WERI-Rb-1 (cell line): ENCODE results near the gene ATP9A.

Experiments used
- DNase-seq: peaks from one replicate; pipeline ENCODE4 v3.0.0-alpha.2; 2020
- H3K27ac ChIP-seq: fragments of 250-450 bp; sonication (Bioruptor Pico); 2 replicates; pipeline ENCODE4 v1.5.1; 2020; ENCODE audit warnings: mild to moderate bottlenecking, moderate library complexity
- H3K27me3 ChIP-seq: fragments of 250-450 bp; sonication (Bioruptor Pico); 2 replicates; pipeline ENCODE4 v1.5.1; 2021; ENCODE audit warnings: mild to moderate bottlenecking, low read depth, moderate library complexity; ENCODE audit not compliant: insufficient read depth, severe bottlenecking
- H3K36me3 ChIP-seq: fragments of 250-450 bp; sonication (Bioruptor Pico); 2 replicates; pipeline ENCODE4 v1.5.1; 2020; ENCODE audit warnings: mild to moderate bottlenecking, moderate library complexity
- H3K4me3 ChIP-seq: 2 replicates; pipeline ENCODE4 v1.5.1; 2011; ENCODE audit warnings: low read depth, mild to moderate bottlenecking, control low read depth, low read length
- H3K9me3 ChIP-seq: fragments of 250-450 bp; sonication (Bioruptor Pico); 2 replicates; pipeline ENCODE4 v1.5.1; 2021; ENCODE audit warnings: mild to moderate bottlenecking, moderate library complexity; ENCODE audit not compliant: severe bottlenecking
- TF ChIP-seq, protein P1 (sequence below): IDR thresholded peaks from 2 replicates; pipeline ENCODE4 v1.5.1; 2011; ENCODE audit warnings: low read depth, mild to moderate bottlenecking, control low read depth, inconsistent platforms, low read length

ATP9A gene

DNA sequence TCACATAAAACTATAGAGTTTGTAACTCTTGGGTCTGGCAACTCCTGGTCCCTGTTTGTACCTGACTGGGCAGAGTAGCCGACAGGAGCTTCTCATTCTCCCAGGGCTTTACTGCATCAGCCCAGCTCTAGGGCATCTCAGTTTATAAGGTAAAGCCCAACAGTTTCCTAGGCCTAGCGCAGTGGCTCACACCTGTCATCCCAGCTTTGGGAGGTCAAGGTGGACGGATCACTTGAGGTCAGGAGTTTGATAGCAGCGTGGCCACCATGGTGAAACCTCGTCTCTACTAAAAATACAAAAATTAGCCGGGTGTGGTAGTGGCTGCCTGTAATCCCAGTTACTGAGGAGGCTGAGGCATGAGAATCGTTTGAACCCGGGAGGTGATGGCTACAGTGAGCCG, 47.8 kb downstream of the ATP9A start:
- TF ChIP-seq, protein P1, sequence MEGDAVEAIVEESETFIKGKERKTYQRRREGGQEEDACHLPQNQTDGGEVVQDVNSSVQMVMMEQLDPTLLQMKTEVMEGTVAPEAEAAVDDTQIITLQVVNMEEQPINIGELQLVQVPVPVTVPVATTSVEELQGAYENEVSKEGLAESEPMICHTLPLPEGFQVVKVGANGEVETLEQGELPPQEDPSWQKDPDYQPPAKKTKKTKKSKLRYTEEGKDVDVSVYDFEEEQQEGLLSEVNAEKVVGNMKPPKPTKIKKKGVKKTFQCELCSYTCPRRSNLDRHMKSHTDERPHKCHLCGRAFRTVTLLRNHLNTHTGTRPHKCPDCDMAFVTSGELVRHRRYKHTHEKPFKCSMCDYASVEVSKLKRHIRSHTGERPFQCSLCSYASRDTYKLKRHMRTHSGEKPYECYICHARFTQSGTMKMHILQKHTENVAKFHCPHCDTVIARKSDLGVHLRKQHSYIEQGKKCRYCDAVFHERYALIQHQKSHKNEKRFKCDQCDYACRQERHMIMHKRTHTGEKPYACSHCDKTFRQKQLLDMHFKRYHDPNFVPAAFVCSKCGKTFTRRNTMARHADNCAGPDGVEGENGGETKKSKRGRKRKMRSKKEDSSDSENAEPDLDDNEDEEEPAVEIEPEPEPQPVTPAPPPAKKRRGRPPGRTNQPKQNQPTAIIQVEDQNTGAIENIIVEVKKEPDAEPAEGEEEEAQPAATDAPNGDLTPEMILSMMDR = no peak
- DNase-seq = no peak
- H3K4me3 ChIP-seq = no peak overlapping the region
- H3K36me3 ChIP-seq = no peaks in the 10 kb centered on the region; the same call in 1 of the 2 replicates
- no peak overlapping the region for H3K27ac ChIP-seq
- no peaks in the 10 kb centered on the region for H3K9me3 ChIP-seq
- no peaks in the 10 kb centered on the region for H3K27me3 ChIP-seq

DNA sequence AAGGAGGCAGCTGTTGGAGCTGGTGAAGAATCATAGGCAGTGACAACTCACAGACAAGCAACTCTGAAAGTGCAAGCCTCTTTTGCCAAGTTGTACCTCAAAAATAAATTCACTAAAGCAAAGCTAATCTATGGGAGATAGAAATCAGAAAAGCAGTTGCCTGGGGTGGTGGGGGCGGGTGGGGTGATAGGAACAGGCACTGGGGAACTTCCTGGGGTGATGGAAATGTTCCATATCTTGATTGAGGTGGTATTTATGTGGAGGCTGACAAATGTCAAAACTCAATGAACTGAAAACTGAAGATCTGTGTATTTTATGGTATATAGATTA, 52.4 kb downstream of the ATP9A start:
- Histone ChIP-seq H3K9me3 (no peaks in the 10 kb centered on the region), H3K36me3 (peaks cover 2% of the 10 kb centered on the region; the same call in 1 of the 2 replicates), H3K4me3 (no peak overlapping the region), H3K27me3 (no peaks in the 10 kb centered on the region), H3K27ac (no peak overlapping the region)
- TF ChIP-seq, protein P1 = no peak
- DNase-seq = no peak

DNA sequence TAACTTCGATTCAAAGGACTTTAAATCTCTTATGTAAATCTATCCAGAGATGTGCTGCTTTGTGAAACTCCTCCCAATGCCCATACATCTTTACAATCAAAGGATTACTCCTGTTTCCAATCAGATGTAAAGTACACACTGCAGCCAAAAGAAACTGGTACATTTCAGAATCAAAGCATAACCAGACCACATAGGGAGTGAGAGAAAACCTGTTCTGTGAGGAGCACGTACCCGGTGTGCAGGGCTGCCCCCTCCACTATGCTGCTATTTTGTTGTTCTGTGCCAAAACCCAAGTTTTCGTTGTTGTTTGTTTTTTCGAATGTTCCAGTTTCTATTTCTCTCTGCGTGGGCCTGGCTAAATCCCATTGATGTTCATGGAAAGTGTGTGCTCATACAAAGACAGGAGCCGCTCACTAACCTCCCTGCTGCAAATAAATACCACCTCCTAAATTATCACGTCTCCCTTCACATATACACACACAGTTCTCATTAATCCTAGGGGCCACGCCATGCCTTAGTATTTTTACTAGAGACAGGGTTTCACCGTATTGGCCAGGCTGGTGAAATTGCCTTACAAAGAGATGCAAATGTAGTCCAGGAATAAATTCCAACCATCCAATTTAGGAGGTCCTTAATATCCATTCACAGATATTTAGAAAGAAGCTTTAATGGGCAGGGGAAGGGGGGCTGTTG, 52.9 kb downstream of the ATP9A start:
- TF ChIP-seq, protein P1 = no peak
- DNase-seq = no peak
- Histone ChIP-seq H3K9me3 (no peaks in the 10 kb centered on the region), H3K36me3 (peaks cover 2% of the 10 kb centered on the region; the same call in 1 of the 2 replicates), H3K4me3 (no peak overlapping the region), H3K27me3 (no peaks in the 10 kb centered on the region), H3K27ac (no peak overlapping the region)

DNA sequence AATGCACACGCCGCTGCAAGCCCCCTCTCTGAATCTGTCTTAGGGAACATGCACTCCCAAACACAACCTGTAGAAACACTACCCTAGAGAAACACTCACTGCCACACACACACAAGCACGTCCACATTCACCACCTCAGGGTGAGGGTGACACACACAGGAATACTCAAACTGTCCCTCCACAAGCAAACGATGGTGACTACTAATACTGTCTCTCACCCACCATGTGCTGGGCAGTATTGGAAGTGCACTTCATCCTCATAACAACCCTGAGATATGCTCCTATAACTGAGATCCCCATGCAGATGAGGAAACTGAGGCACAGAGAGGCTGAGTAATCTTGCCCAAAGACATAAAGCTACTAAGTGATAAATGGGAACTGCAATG, 55.0 kb downstream of the ATP9A start:
- Histone ChIP-seq H3K9me3 (no peaks in the 10 kb centered on the region), H3K27me3 (no peaks in the 10 kb centered on the region), H3K4me3 (no peak overlapping the region), H3K36me3 (peaks cover 2% of the 10 kb centered on the region; the same call in 1 of the 2 replicates), H3K27ac (no peak overlapping the region)
- TF ChIP-seq, protein P1 = no peak
- no peak for DNase-seq

DNA sequence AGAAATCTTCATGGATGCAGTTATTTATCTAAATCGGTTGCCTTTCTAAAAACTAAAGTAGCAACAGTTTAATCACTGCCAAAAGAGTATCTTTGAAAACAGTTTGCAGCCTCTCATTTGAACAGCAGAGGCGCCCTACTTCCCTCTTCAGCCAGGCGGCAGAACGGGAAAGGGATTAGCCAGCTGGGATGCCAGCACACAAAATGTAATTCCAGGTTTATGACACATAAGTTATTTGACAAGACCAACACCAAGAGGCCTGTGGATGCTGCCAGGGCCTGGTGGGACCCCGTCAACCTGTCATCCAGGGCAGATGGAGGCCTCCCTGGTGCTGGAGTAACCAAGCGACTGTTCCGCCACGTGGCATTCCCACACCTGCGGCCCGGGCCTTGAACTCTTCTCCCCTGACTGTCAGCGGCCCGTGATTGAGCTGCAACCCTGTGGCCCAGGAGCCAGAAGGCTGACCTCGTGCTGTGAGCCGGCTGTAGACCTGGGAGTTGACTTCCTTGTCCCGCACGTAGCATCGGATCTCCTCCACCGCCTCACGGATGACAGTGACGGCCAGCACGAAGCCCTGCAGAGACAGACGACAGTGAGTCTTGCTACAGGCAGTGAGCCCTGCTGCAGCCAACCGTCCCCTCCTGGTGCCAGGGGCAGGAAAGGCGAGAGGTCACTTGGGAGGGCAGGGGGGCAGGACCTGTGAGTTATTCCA, 55.5 kb downstream of the ATP9A start:
- TF ChIP-seq, protein P1 = peak; percentile 46
- peak; percentile 25 for DNase-seq
- Histone ChIP-seq H3K27me3 (no peaks in the 10 kb centered on the region), H3K9me3 (no peaks in the 10 kb centered on the region), H3K4me3 (no peak overlapping the region), H3K27ac (no peak overlapping the region), H3K36me3 (peaks cover 4% of the 10 kb centered on the region; the same call in 1 of the 2 replicates)
